H1 (cell line): ENCODE results near the gene TEKT5. TPM values are rescaled to one million over a fixed set of nuclear protein-coding genes. Genes with fewer than 3 reads are reported as not detected.

Experiments used
- CTCF ChIA-PET: fragments of 300-600 bp; sonication (Branson Sonifier 250); formaldehyde crosslinking; loops from one replicate; lab custom pipeline; 2021; ENCODE audit not compliant: partially characterized antibody; lab: Charles Lee
- POLR2A ChIA-PET: fragments of 300-600 bp; sonication (Branson Sonifier 250); formaldehyde crosslinking; loops from one replicate; lab custom pipeline; 2021; ENCODE audit warnings: inconsistent platforms; ENCODE audit not compliant: partially characterized antibody; lab: Charles Lee
- DNase-seq, 2 experiments: peaks; one replicate each; pipeline versions ENCODE4 v3.0.0 to v3.0.0-alpha.2; 2010 to 2022; ENCODE audit warnings: low spot score in 2 of 2, low read depth in 1 of 2, mixed read lengths in 1 of 2
- FAIRE-seq: peaks from 2 replicates; lab custom pipeline; 2011; peaks lifted over from hg19 to GRCh38; lab: Jason Lieb, UNC
- H2AFZ ChIP-seq: 2 replicates; pipeline ENCODE4 v1.8.1; 2012; ENCODE audit warnings: low read length, inconsistent platforms
- H2AK5ac ChIP-seq: 2 replicates; pipeline ENCODE4 v1.6.1; 2013; ENCODE audit warnings: low read depth, low read length
- H2BK120ac ChIP-seq: replicated peaks from 2 replicates; pipeline ENCODE3; 2013; ENCODE audit warnings: low read depth, low read length, inconsistent platforms
- H2BK12ac ChIP-seq: 2 replicates; pipeline ENCODE4 v1.6.1; 2013; ENCODE audit warnings: low read depth, low read length
- H2BK15ac ChIP-seq: 2 replicates; pipeline ENCODE4 v1.6.1; 2013; ENCODE audit warnings: low read length
- H2BK20ac ChIP-seq: 2 replicates; pipeline ENCODE4 v1.6.1; 2013; ENCODE audit warnings: low read length
- H2BK5ac ChIP-seq: 2 replicates; pipeline ENCODE4 v1.6.1; 2013; ENCODE audit warnings: low read depth, low read length
- H3K14ac ChIP-seq: 2 replicates; pipeline ENCODE4 v1.6.1; 2013; ENCODE audit warnings: inconsistent platforms; ENCODE audit not compliant: insufficient read length
- H3K18ac ChIP-seq: 2 replicates; pipeline ENCODE4 v1.6.1; 2013; ENCODE audit warnings: low read length; ENCODE audit errors: extremely low read depth
- H3K23ac ChIP-seq: 2 replicates; pipeline ENCODE4 v1.6.1; 2013; ENCODE audit warnings: inconsistent platforms; ENCODE audit not compliant: insufficient read length
- H3K23me2 ChIP-seq: 2 replicates; pipeline ENCODE4 v1.6.1; 2013; ENCODE audit warnings: low read depth, low read length
- H3K27ac ChIP-seq: 2 replicates; pipeline ENCODE4 v1.6.1; 2011; ENCODE audit warnings: low read depth, low read length, inconsistent platforms
- H3K27me3 ChIP-seq, 4 experiments: replicated peaks in 1 of 4; 1 replicate in 1 of 4; 2 replicates in 3 of 4; pipeline versions ENCODE4 v1.6.1 to v1.8.1; 2011 to 2013; ENCODE audit warnings: low read length in 3 of 4, mild to moderate bottlenecking in 3 of 4, inconsistent platforms in 2 of 4, mixed read lengths in 2 of 4, moderate library complexity in 1 of 4; ENCODE audit not compliant: control insufficient read depth in 3 of 4, insufficient read depth in 3 of 4; ENCODE audit errors: extremely low read depth in 1 of 4
- H3K36me3 ChIP-seq, 4 experiments: 2 replicates each; pipeline versions ENCODE4 v1.6.1 to v1.8.1; 2011 to 2013; ENCODE audit warnings: mild to moderate bottlenecking in 4 of 4, low read length in 3 of 4, moderate library complexity in 2 of 4, control low read depth in 1 of 4, inconsistent platforms in 1 of 4; ENCODE audit not compliant: insufficient read depth in 4 of 4, control insufficient read depth in 2 of 4
- H3K4ac ChIP-seq: replicated peaks from 2 replicates; pipeline ENCODE3; 2013; ENCODE audit warnings: low read length, low read depth, mixed read lengths, inconsistent platforms; ENCODE audit not compliant: insufficient read length
- H3K4me1 ChIP-seq, 4 experiments: replicated peaks in 1 of 4; 1 replicate in 1 of 4; 2 replicates in 3 of 4; pipeline versions ENCODE4 v1.6.1 to v1.8.1; 2011 to 2013; ENCODE audit warnings: low read length in 3 of 4, inconsistent platforms in 2 of 4, mixed read lengths in 1 of 4; ENCODE audit not compliant: insufficient read depth in 4 of 4, control insufficient read depth in 3 of 4
- H3K4me2 ChIP-seq, 2 experiments: 2 replicates each; pipeline versions ENCODE4 v1.6.1 to v1.8.1; 2011 to 2013; ENCODE audit warnings: low read depth in 2 of 2, low read length in 2 of 2, control low read depth in 1 of 2, inconsistent platforms in 1 of 2, mild to moderate bottlenecking in 1 of 2; ENCODE audit not compliant: insufficient read depth in 1 of 2
- H3K4me3 ChIP-seq, 4 experiments: fragments of 200-600, 300-600 bp in 1 of 4; sonication (generic), shearing (Covaris generic), sonication (Bioruptor Twin) in 1 of 4; 2 replicates each; pipeline versions ENCODE4 v1.5.1 to v1.8.1; 2011 to 2016; ENCODE audit warnings: low read length in 4 of 4, low read depth in 3 of 4, control low read depth in 2 of 4, inconsistent platforms in 2 of 4, mild to moderate bottlenecking in 2 of 4, mixed read lengths in 1 of 4, moderate library complexity in 1 of 4; ENCODE audit not compliant: insufficient read depth in 2 of 4; ENCODE audit errors: extremely low read depth in 1 of 4
- H3K56ac ChIP-seq: replicated peaks from 2 replicates; pipeline ENCODE3; 2013; ENCODE audit warnings: low read depth, mild to moderate bottlenecking, mixed read lengths, low read length, inconsistent platforms; ENCODE audit not compliant: insufficient read length
- H3K79me1 ChIP-seq: 2 replicates; pipeline ENCODE4 v1.6.1; 2013; ENCODE audit warnings: low read depth, low read length, control low read depth
- H3K79me2 ChIP-seq, 2 experiments: 2 replicates each; pipeline versions ENCODE4 v1.6.1 to v1.8.1; 2012 to 2013; ENCODE audit warnings: low read length in 2 of 2, mild to moderate bottlenecking in 2 of 2, inconsistent platforms in 1 of 2; ENCODE audit not compliant: insufficient read depth in 2 of 2, control insufficient read depth in 1 of 2
- H3K9ac ChIP-seq, 4 experiments: replicated peaks in 1 of 4; 1 replicate in 1 of 4; 2 replicates in 3 of 4; pipeline versions ENCODE4 v1.6.1 to v1.8.1; 2011 to 2013; ENCODE audit warnings: low read depth in 3 of 4, low read length in 3 of 4, control low read depth in 2 of 4, mild to moderate bottlenecking in 2 of 4, moderate library complexity in 2 of 4, inconsistent platforms in 1 of 4; ENCODE audit errors: extremely low read depth in 1 of 4
- H3K9me3 ChIP-seq, 2 experiments: 2 replicates each; pipeline versions ENCODE4 v1.6.1 to v1.8.1; 2012 to 2013; ENCODE audit warnings: mild to moderate bottlenecking in 2 of 2, moderate library complexity in 2 of 2, control low read depth in 1 of 2, inconsistent platforms in 1 of 2, low read depth in 1 of 2, low read length in 1 of 2, mixed read lengths in 1 of 2; ENCODE audit not compliant: insufficient read depth in 2 of 2
- H4K20me1 ChIP-seq, 2 experiments: replicated peaks in 1 of 2; 2 replicates each; pipeline versions ENCODE3 to v1.8.1; 2011 to 2013; ENCODE audit warnings: inconsistent platforms in 2 of 2, low read length in 2 of 2, mild to moderate bottlenecking in 1 of 2; ENCODE audit not compliant: insufficient read depth in 2 of 2, control insufficient read depth in 1 of 2
- H4K5ac ChIP-seq: 2 replicates; pipeline ENCODE4 v1.6.1; 2013; ENCODE audit warnings: low read length, low read depth, mixed read lengths, inconsistent platforms; ENCODE audit not compliant: insufficient read length
- H4K8ac ChIP-seq: 2 replicates; pipeline ENCODE4 v1.8.0; 2013; ENCODE audit warnings: mild to moderate bottlenecking, moderate library complexity, low read length, inconsistent platforms; ENCODE audit not compliant: insufficient read depth; ENCODE audit errors: extremely low read depth
- H4K91ac ChIP-seq: replicated peaks from 2 replicates; pipeline ENCODE3; 2013; ENCODE audit warnings: low read length, mixed read lengths, inconsistent platforms; ENCODE audit not compliant: insufficient read length
- CTBP2 ChIP-seq: IDR thresholded peaks from 2 replicates; pipeline ENCODE4 v1.7.0; 2011; ENCODE audit warnings: borderline replicate concordance, mild to moderate bottlenecking, moderate library complexity, mixed read lengths, low read length; ENCODE audit not compliant: insufficient read depth, insufficient read length
- GABPA ChIP-seq: IDR thresholded peaks from 2 replicates; pipeline ENCODE4 v1.6.1; 2011; ENCODE audit warnings: mild to moderate bottlenecking, low read length, moderate library complexity, borderline replicate concordance; ENCODE audit not compliant: insufficient read depth
- KDM1A ChIP-seq: fragments of 200-600, 300-600 bp; sonication (generic); IDR thresholded peaks from 2 replicates; pipeline ENCODE4 v1.7.1; 2016; ENCODE audit warnings: mild to moderate bottlenecking, low read length, borderline replicate concordance
- NANOG ChIP-seq: IDR thresholded peaks from 2 replicates; pipeline ENCODE4 v1.6.1; 2011; ENCODE audit warnings: low read length, low read depth, mild to moderate bottlenecking, inconsistent platforms; ENCODE audit not compliant: insufficient read depth, poor library complexity, severe bottlenecking
- POLR2AphosphoS5 ChIP-seq: IDR thresholded peaks from 2 replicates; pipeline ENCODE4 v1.6.1; 2011; ENCODE audit warnings: low read depth, low read length
- RBBP5 ChIP-seq: IDR thresholded peaks from 2 replicates; pipeline ENCODE4 v1.7.1; 2012; ENCODE audit warnings: low read depth, mild to moderate bottlenecking, inconsistent platforms, low read length, moderate library complexity, borderline replicate concordance
- RFX5 ChIP-seq: IDR thresholded peaks from 2 replicates; pipeline ENCODE4 v1.6.1; 2011; ENCODE audit warnings: low read depth, low read length, improper control_type of control experiment, borderline replicate concordance
- SIRT6 ChIP-seq: IDR thresholded peaks from one replicate; pipeline ENCODE4 v1.7.1; 2012; ENCODE audit warnings: low read length, inconsistent platforms
- SP2 ChIP-seq: IDR thresholded peaks from 2 replicates; pipeline ENCODE4 v1.6.1; 2012; ENCODE audit warnings: mild to moderate bottlenecking, low read length, inconsistent platforms
- SP4 ChIP-seq: IDR thresholded peaks from 2 replicates; pipeline ENCODE4 v1.6.1; 2012; ENCODE audit warnings: low read length, inconsistent platforms
- TCF12 ChIP-seq: IDR thresholded peaks from 2 replicates; pipeline ENCODE4 v1.6.1; 2011; ENCODE audit warnings: low read depth, mild to moderate bottlenecking, low read length
- WGBS, 2 experiments: shearing (Covaris generic) in 1 of 2; methylation state at CpG; one replicate each; pipeline versions ENCODE4 v1.1.6 to v1.1.7; 2013 to 2015; ENCODE audit warnings: low lambda C conversion rate in 2 of 2, mixed read lengths in 2 of 2, inconsistent platforms in 1 of 2, low coverage in 1 of 2, missing lambda C conversion rate in 1 of 2; ENCODE audit not compliant: insufficient replicate concordance in 2 of 2, insufficient coverage in 1 of 2, insufficient read length in 1 of 2; ENCODE audit errors: extremely low coverage in 1 of 2, missing lambda C conversion rate in 1 of 2; 5-methylcytosine and 5-hydroxymethylcytosine counted together
- polyA plus RNA-seq, 7 experiments: library from polyadenylated mRNA; depleted of rRNA in 3 of 7; stranded (reverse) in 5 of 7; unstranded in 2 of 7; fragments of >200 nt in 5 of 7; fragments of 200-250 nt in 2 of 7; gene quantifications; 1 replicate in 5 of 7; 2 replicates in 1 of 7; 4 replicates in 1 of 7; pipeline versions ENCODE4 v1.2.1 to v1.2.3, GENCODE V29; 2011 to 2013; ENCODE audit warnings: missing spikeins in 2 of 7, mixed read lengths in 2 of 7
- total RNA-seq: library from RNA; stranded (reverse); fragmentation: NEBNext Ultra II Directional; extraction: Animal tissue kit (Norgen Biotek cat#: 25700); gene quantifications from 2 replicates; pipeline ENCODE4 v1.2.1, GENCODE V29; 2021

Gene TEKT5
- total and polyA plus RNA-seq, 2 of the 8 experiments (the other 6 are each of a cell fraction or from before 2014, with no cell fraction given) = 0.95 TPM; not detected in 1

- Histone ChIP-seq H3K79me1 (no peaks in the 10 kb centered on the region), H2BK12ac (no peak overlapping the region), H3K4me2 (no peak overlapping the region), H3K4me3 (no peak overlapping the region), H2BK5ac (no peak overlapping the region), H3K18ac (no peak overlapping the region), H3K4me1 (no peaks in the 10 kb centered on the region), H3K79me2 (no peaks in the 10 kb centered on the region), H3K27ac (no peak overlapping the region), H2BK15ac (no peak overlapping the region), H3K14ac (no peak overlapping the region), H2BK120ac (no peak overlapping the region), H4K5ac (no peak overlapping the region), H2AFZ (no peak overlapping the region), H4K20me1 (no peaks in the 10 kb centered on the region), H2AK5ac (no peak overlapping the region), H3K23ac (no peak overlapping the region), H3K23me2 (no peaks in the 10 kb centered on the region), H4K91ac (no peak overlapping the region), H3K36me3 (no peaks in the 10 kb centered on the region), H2BK20ac (no peak overlapping the region), H3K4ac (no peak overlapping the region), H4K8ac (no peak overlapping the region), H3K9me3 (no peaks in the 10 kb centered on the region), H3K9ac (no peak overlapping the region), H3K27me3 (no peaks in the 10 kb centered on the region), H3K56ac (no peak overlapping the region)
- WGBS, 2 experiments = 78% methylated on average over 14 of the region's 14 CpGs; no CpG with 5 or more reads in 1 of the 2 experiments
- ChIA-PET CTCF (interaction anchor here (0.6 to 0.9 kb wide), 2 partner anchors 45 to 171 kb away, joined by 3 read pairs; no protein-coding TSS in a partner anchor), POLR2A (no interaction called here)
- FAIRE-seq (no peak), DNase-seq (no peak)
- no peak for TF ChIP-seq SP2
- no peak for TF ChIP-seq KDM1A
- TF ChIP-seq RBBP5 = no peak
- no peak for TF ChIP-seq RFX5
- TF ChIP-seq POLR2AphosphoS5 = no peak
- no peak for TF ChIP-seq NANOG
- no peak for TF ChIP-seq TCF12
- no peak for TF ChIP-seq GABPA
- TF ChIP-seq SP4 = no peak
- TF ChIP-seq SIRT6 = no peak
- no peak for TF ChIP-seq CTBP2
Measured at GRCh38 chr16:10684511-10685151, 10.1 kb downstream of the TEKT5 start.
